CD4-positive, alpha-beta T cell treated with Interleukin-12 subunit alpha and Interleukin-12 subunit beta, for 1 hour (primary cell): ENCODE results near the gene EDC3.
A peak's percentile ranks its signal among the peaks of the same experiment; 100 is the strongest.
"Not testable (repeated sequence)": the region's sequence is repeated elsewhere in the genome, so short reads cannot be mapped to it uniquely, and the experiment has no call there.

ENCODE experiments used
- DNase-seq: peaks from one replicate; pipeline ENCODE4 v3.0.0-alpha.2; 2020

Gene EDC3

GRCh38 chr15:74648051-74648842, 47.6 kb downstream of the EDC3 start:
- DNase-seq: no peak

DNA sequence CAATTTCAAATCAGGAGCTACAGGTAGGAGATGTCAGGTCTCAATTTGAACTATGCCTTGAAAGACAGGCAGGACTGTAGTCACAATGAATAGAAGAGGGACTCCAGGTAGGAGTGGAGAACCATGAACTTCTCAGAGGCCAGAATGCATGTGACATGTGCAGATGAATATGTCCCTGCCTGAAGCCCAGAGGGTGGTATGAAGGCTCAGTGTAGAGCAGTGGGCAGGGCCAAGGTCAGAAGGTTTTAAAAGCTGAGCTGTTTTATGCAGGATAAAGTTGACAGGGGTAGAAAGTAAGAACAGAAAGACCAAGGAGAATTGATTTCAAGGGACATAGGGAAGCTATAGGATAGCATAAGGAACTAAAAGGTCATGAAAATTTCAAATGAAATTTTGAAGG, 49.3 kb downstream of the EDC3 start:
- DNase-seq: no peak

DNA sequence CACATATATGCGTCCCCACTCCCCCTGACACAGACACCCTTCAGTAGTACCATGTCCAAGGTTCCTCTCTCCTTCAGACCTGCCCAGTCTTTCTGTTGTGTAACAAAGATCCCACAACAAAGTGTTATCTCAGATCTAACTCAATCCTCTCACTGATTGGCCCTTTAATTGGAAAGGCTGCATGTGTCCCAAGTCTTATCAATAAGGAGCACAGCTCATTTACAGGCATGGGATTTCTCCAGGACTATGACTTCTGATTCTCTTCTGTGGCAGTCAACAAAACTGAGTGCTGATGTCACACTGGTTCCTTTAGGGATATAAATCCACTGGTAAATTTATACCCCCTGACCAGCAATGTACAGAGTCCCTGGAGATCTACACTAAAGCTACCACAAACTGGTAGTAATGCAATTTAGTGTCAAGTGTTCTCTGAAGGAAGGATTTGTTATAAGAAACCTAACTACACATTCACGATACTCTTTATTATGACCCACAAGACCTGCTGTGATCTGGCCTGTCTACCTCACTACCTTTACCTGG, 52.1 kb downstream of the EDC3 start:
- DNase-seq: no peak

- no peak for DNase-seq
These were observed 52.8 kb downstream of the EDC3 start for GRCh38 chr15:74642734-74643664.

- no peak for DNase-seq
These were observed 53.5 kb downstream of the EDC3 start for GRCh38 chr15:74642348-74642733.

DNA sequence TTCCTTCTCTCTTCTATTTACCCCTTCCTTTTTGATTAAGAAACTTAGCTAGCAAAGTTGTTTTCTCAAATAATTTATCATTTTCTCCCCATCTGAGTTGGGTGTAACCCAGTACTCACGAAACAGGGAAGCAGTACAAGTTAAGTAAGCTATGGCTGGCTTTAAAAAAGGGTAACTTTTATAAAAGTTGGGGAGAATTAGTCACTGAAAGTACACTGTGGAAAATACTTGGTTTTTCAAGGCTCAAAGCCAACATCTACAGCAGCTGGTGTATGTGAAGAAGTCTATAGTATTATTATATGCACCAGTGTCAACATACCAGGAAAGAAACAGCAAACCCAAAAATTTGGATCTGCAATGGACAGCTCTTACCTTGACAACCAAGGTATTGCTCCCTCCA, 54.7 kb downstream of the EDC3 start:
- DNase-seq: no peak

- DNase-seq: no peak
These were observed 58.8 kb downstream of the EDC3 start for GRCh38 chr15:74636984-74637383.

DNA sequence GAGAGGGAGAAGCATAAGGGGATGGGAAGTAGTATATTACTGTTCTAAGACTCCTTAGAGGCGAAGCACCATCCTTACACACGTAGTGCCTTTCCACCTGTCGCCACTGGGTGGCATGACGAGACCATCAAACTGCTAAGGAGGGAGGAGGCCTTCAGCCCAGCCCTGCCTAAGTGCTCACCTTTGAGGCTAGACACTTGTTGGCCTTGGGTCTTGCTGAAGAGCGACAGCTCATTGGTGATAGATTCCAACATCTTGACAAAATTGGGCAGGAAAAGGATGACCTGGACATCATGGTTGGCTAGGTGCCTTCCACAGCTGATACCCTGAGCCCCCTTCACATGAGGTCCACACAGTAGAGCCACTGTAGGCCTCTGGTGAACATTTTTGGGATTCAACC, 60.6 kb downstream of the EDC3 start:
- DNase-seq: peak; percentile 78

DNA sequence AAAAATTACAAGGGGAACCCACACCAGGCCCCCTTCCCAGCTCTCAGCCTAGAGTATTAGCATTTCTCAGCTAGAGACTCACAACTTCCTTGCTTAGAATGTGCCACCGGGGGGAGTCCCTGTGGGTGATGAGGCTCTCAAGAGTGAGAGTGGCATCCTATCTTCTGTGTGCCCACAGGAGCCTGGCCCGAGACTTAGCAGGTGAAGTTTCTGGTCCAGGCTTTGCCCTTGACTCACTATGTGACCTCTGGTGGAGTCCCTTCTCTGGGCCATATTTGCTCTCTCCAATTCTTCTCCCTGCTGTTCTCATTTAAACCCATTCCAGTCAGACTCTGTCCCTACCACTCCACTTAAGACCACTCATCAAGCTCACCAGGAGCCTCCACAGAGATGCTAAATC, 62.0 kb downstream of the EDC3 start:
- no peak for DNase-seq

DNA sequence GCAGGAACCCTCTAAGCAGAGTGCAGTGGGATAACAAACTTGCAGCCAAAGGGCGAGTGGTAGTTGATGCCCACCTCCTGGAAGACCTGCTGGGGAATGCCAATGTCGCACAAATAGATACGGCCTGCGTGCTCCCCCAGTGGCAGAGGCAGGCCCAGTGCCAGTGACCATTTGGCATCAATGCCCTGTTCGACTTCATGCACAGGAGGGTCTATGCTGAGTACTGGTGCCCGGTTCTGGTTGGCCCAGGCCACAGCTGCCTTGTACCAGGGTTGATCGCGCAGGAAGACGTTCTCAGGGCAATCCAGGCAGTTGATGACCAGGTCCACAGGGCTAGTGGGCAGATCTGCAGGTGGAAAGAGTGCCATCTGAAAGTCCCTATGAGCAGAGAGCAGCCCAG, 63.2 kb downstream of the EDC3 start:
- DNase-seq: no peak

DNA sequence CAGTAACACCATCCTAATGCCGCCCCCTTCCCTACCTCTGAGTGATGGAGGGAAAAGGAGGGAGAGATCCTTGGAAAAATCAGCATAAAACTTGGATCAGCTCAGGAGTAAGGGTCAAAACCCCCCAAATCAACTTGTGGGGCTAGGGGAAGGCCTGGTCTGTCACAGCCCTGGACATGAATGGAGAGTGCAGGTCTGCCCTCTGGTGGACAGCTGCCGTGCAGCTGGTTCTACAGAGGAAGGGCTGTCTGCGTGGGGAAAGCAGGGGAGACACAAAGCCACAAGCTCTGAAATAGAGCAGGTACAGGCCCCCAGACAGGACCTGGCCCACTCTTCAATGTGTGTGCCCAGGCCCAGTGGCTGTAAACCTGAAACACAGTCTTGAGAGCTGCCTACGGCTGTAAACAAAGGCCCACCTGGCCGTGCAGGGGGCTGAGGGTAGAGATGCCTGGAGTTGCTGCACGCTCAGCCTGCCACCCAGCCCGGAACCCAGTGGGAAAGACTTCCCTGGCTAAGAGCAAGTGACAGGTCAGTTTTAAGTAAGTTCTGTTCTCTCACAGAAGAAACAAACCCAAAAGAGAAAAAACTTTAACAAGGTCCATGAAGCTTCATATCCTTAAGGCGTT, 63.8 kb downstream of the EDC3 start:
- DNase-seq: peak; percentile 60

- no peak for DNase-seq
These were observed 64.4 kb downstream of the EDC3 start for GRCh38 chr15:74631408-74631807.

DNA sequence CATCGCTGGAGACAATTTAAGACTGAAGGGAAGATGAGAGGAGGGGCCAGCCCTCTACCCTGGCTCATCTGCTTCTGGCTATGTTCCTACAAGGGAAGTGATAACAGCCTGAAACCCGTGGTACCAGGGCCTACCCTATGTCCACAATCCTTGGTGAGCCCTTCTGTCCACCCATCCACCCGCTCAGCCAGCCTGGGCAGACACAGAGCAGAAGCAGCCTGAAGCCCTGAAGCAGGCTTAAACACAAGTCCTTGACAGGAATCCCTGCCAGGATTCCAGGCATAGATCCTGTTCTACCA, 64.8 kb downstream of the EDC3 start:
- no peak for DNase-seq

DNA sequence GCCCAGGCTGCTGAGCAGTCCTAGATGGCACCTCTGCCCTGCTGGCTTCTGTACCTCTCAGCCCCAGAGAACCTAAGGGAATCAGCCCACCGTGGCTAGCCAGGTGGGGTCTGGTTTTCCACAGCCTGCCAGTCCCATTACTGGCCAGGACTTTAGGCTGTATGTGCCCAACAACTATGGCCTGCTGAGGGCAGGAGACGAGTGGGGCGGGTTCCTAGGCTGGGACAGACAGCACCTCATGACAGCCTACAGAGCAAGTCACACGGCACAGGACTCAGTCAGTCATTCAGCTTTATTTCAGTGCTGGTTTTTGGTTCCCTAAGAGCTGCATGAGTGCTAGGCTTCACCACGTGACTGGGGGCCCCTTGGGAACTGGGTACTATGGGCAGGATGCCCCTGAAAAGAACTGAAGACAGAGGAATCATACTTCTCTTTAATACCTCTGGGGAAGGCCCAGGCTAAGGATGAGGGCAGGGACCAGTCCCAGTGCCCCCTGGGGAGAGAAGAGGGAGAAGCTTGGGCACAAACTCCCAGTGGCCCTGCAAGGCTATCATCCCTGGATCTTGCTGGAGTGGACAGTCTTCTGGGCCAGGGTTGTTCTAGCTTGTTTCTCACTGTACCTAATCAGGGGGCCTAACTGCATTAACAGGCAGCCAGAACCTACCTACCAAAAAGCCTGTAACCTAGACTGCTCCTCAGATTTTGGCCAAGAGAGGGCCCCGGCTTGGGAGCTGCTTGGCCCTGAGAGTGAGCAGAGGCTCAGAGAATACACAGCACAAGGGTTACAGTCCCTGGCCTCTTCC, 65.3 kb downstream of the EDC3 start:
- DNase-seq: no peak

DNA sequence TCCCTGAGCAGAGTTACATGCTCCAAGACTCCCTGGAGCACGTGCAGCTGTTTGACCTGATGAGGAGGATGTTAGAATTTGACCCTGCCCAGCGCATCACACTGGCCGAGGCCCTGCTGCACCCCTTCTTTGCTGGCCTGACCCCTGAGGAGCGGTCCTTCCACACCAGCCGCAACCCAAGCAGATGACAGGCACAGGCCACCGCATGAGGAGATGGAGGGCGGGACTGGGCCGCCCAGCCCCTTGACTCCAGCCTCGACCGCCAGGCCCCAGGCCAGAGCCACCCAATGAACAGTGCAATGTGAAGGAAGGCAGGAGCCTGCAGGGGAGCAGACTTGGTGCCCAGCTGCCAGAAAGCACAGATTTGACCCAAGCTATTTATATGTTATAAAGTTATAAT, 66.1 kb downstream of the EDC3 start:
- not testable (repeated sequence) for DNase-seq

- no peak for DNase-seq
These were observed 66.9 kb downstream of the EDC3 start for GRCh38 chr15:74628949-74629348.

GRCh38 chr15:74628199-74628598, 67.6 kb downstream of the EDC3 start:
- no peak for DNase-seq

GRCh38 chr15:74627766-74628165, 68.1 kb downstream of the EDC3 start:
- DNase-seq: no peak

DNA sequence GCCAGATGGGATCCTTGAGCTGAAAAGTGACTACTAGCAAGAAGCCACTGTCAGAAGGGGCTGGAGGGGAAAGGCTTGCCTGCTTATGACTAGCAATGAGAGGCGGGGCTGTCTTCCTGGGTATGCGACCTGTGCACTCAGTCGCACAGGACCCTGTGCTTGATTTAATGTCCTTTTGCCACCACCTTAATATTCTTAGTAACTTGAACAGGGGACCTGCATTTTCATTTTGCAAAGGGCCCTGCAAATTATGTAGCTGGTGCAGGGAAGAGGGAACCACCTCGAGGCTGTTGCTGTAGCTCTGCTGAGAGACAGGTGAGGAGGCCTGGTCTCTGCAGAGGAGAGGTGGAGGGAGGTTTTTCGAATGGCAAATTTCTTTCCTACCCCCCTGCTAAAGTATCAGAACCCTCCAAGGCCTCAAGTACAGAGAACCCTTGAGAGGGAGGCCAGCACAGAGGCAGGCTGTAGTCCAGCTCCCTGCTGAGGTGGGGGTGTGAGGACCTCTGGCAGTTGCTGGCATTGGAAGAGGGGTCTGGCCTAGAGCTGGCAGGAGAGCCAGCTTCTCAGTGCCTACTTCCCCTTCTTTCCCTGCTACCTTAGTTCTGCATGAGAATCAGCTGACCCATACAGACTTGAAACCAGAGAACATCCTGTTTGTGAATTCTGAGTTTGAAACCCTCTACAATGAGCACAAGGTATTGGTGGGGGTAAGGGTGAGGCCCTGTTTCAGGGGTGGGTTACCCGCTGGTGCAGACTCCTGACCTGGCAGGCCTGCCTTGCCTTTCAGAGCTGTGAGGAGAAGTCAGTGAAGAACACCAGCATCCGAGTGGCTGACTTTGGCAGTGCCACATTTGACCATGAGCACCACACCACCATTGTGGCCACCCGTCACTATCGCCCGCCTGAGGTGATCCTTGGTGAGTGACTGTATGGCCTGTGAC, 68.8 kb downstream of the EDC3 start:
- DNase-seq: no peak

DNA sequence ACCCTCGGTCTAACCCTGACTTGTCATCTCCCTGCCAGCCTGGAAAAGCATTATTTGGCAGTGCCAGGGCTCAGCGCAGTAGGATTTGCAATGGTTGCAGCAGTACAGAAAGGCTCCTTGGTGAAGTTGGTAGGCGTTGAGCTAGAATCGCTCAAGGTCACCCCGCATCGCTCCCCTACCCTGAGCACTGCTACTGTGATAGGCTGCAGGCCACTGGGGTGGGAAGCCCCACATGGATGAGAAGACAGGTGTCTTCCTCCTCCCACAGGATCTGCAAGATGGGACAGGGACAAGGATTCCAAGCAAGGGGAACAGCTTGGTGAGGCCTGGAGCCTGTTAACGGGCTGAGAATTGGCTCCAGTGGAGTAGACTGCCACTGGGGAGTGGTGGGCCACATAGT, 69.5 kb downstream of the EDC3 start:
- no peak for DNase-seq

- DNase-seq: no peak
These were observed 70.1 kb downstream of the EDC3 start for GRCh38 chr15:74625693-74626092.
